SK-N-SH (cell line): ENCODE results near the gene CSTF2T. TPM values are rescaled to one million over a fixed set of nuclear protein-coding genes. Genes with fewer than 3 reads are reported as not detected.
"Not testable (repeated sequence)": the region's sequence is repeated elsewhere in the genome, so short reads cannot be mapped to it uniquely, and the experiment has no call there.

ENCODE experiments used
- CTCF ChIA-PET: fragments of 300-600, 350-600 bp; formaldehyde crosslinking; extraction: SDS; loops from one replicate; lab custom pipeline; 2021; lab: Yijun Ruan, JAX
- POLR2A ChIA-PET: fragments of 350-600 bp; sonication (Branson Sonifier 250); formaldehyde crosslinking; extraction: SDS; loops from one replicate; lab custom pipeline; 2020; ENCODE audit warnings: antibody characterized with exemption, inconsistent platforms; lab: Yijun Ruan, JAX
- DNase-seq: peaks from one replicate; pipeline ENCODE4 v3.0.0; 2012
- H2AFZ ChIP-seq: fragments of 200-600 bp; sonication (generic); 2 replicates; pipeline ENCODE4 v1.8.1; 2016; ENCODE audit warnings: antibody characterized with exemption, mild to moderate bottlenecking, low read depth
- H3F3A ChIP-seq: fragments of 200-600 bp; sonication (generic); replicated peaks from 2 replicates; pipeline ENCODE3; 2016; ENCODE audit warnings: antibody characterized with exemption, mild to moderate bottlenecking; ENCODE audit not compliant: insufficient read depth
- H3K27ac ChIP-seq, 2 experiments: fragments of 200-500 bp in 1 of 2; fragments of 200-600 bp in 1 of 2; sonication (Bioruptor generic) in 1 of 2; sonication (generic), shearing (Covaris generic) in 1 of 2; 2 replicates each; pipeline versions ENCODE4 v1.5.1 to v1.6.1; 2014 to 2016; ENCODE audit warnings: low read depth in 2 of 2, inconsistent platforms in 1 of 2, low read length in 1 of 2, mild to moderate bottlenecking in 1 of 2, mixed read lengths in 1 of 2
- H3K27me3 ChIP-seq: fragments of 200-600 bp; sonication (generic), shearing (Covaris generic); 2 replicates; pipeline ENCODE4 v1.6.1; 2016; ENCODE audit warnings: mixed run types; ENCODE audit not compliant: insufficient read depth
- H3K36me3 ChIP-seq, 2 experiments: fragments of 200-500 bp in 1 of 2; fragments of 200-600 bp in 1 of 2; sonication (Bioruptor generic) in 1 of 2; sonication (generic) in 1 of 2; replicated peaks in 1 of 2; 2 replicates each; pipeline versions ENCODE3 to v1.5.1; 2014 to 2016; ENCODE audit warnings: low read length in 1 of 2, mild to moderate bottlenecking in 1 of 2; ENCODE audit not compliant: insufficient read depth in 2 of 2, control insufficient read depth in 1 of 2
- H3K4me1 ChIP-seq, 2 experiments: fragments of 200-500 bp in 1 of 2; fragments of 200-600 bp in 1 of 2; sonication (Bioruptor generic) in 1 of 2; sonication (generic), shearing (Covaris generic) in 1 of 2; 2 replicates each; pipeline versions ENCODE4 v1.5.1 to v1.6.1; 2014 to 2016; ENCODE audit warnings: low read depth in 1 of 2, low read length in 1 of 2, mixed run types in 1 of 2; ENCODE audit not compliant: insufficient read depth in 2 of 2, control insufficient read depth in 1 of 2
- H3K4me2 ChIP-seq: fragments of 200-600 bp; sonication (generic), shearing (Covaris generic); 2 replicates; pipeline ENCODE4 v1.6.1; 2017; ENCODE audit warnings: mixed run types
- H3K4me3 ChIP-seq, 2 experiments: fragments of 200-500 bp in 1 of 2; fragments of 200-600 bp in 1 of 2; sonication (Bioruptor generic) in 1 of 2; sonication (generic), shearing (Covaris generic) in 1 of 2; 2 replicates each; pipeline versions ENCODE4 v1.5.1 to v1.8.1; 2014 to 2016; ENCODE audit warnings: low read depth in 2 of 2, inconsistent platforms in 1 of 2, low read length in 1 of 2, mild to moderate bottlenecking in 1 of 2, mixed read lengths in 1 of 2, moderate library complexity in 1 of 2
- H3K79me2 ChIP-seq: fragments of 200-600 bp; sonication (generic); 2 replicates; pipeline ENCODE4 v1.8.1; 2017; ENCODE audit warnings: mild to moderate bottlenecking; ENCODE audit not compliant: insufficient read depth
- H3K9ac ChIP-seq: fragments of 200-600 bp; sonication (generic); 2 replicates; pipeline ENCODE4 v1.6.1; 2017; ENCODE audit warnings: mixed run types
- H3K9me2 ChIP-seq: fragments of 200-600 bp; sonication (generic); 2 replicates; pipeline ENCODE4 v1.6.1; 2017; ENCODE audit warnings: mixed run types
- H3K9me3 ChIP-seq: fragments of 200-600 bp; sonication (generic); 2 replicates; pipeline ENCODE4 v1.6.1; 2017; ENCODE audit warnings: mixed run types, mild to moderate bottlenecking, moderate library complexity
- H4K20me1 ChIP-seq: fragments of 200-600 bp; sonication (generic); 2 replicates; pipeline ENCODE4 v1.6.1; 2017; ENCODE audit warnings: mild to moderate bottlenecking, mixed run types; ENCODE audit not compliant: insufficient read depth
- CHD2 ChIP-seq: fragments of 150-350 bp; IDR thresholded peaks from 2 replicates; pipeline ENCODE4 v1.6.1; 2018; ENCODE audit warnings: low read length; ENCODE audit not compliant: partially characterized antibody
- FOSL2 ChIP-seq: IDR thresholded peaks from 2 replicates; pipeline ENCODE4 v1.4.0; 2012; ENCODE audit warnings: low read depth, mild to moderate bottlenecking, moderate library complexity, borderline replicate concordance
- FOXM1 ChIP-seq: IDR thresholded peaks from 2 replicates; pipeline ENCODE4 v1.4.0; 2012; ENCODE audit warnings: low read depth, mild to moderate bottlenecking
- GABPA ChIP-seq: IDR thresholded peaks from 2 replicates; pipeline ENCODE4 v1.4.0; 2012; ENCODE audit warnings: low read depth, mild to moderate bottlenecking
- GATA2 ChIP-seq: sonication (generic); formaldehyde crosslinking; IDR thresholded peaks from 2 replicates; pipeline ENCODE4 v1.5.0; 2020; ENCODE audit warnings: mild to moderate bottlenecking, missing genetic modification reagents
- JUND ChIP-seq: IDR thresholded peaks from 2 replicates; pipeline ENCODE4 v1.4.0; 2012
- MAX ChIP-seq: IDR thresholded peaks from 2 replicates; pipeline ENCODE4 v1.4.0; 2012; ENCODE audit warnings: low read depth
- MEF2A ChIP-seq: IDR thresholded peaks from 2 replicates; pipeline ENCODE4 v1.4.0; 2012; ENCODE audit warnings: low read depth, borderline replicate concordance
- NFIC ChIP-seq: IDR thresholded peaks from 2 replicates; pipeline ENCODE4 v1.4.0; 2012; ENCODE audit warnings: borderline replicate concordance
- PBX3 ChIP-seq: IDR thresholded peaks from 2 replicates; pipeline ENCODE4; 2012
- RCOR1 ChIP-seq: fragments of 150-350 bp; IDR thresholded peaks from 2 replicates; pipeline ENCODE4 v1.6.1; 2017; ENCODE audit warnings: antibody characterized with exemption, low read length
- RFX5 ChIP-seq: IDR thresholded peaks from 2 replicates; pipeline ENCODE4 v1.6.1; 2012; ENCODE audit warnings: mild to moderate bottlenecking, improper control_type of control experiment, low read length
- YY1 ChIP-seq: IDR thresholded peaks from 2 replicates; pipeline ENCODE4 v1.4.0; 2012; ENCODE audit warnings: low read depth, mild to moderate bottlenecking
- WGBS: methylation state at CpG from one replicate; pipeline ENCODE4 v1.1.6; 2017; ENCODE audit warnings: low lambda C conversion rate; 5-methylcytosine and 5-hydroxymethylcytosine counted together
- polyA plus RNA-seq, 3 experiments: library from polyadenylated mRNA; depleted of rRNA; stranded (reverse); fragments of >200 nt; gene quantifications; 2 replicates each; pipeline ENCODE4 v1.2.3, GENCODE V29; 2012
- TF ChIP-seq, protein P1 (sequence below): IDR thresholded peaks from 2 replicates; pipeline ENCODE4 v1.4.0; 2012; ENCODE audit warnings: low read depth, borderline replicate concordance

Gene CSTF2T
- polyA plus RNA-seq, 1 of the 3 experiments (the other 2 are of a cell fraction): 4.3 TPM

DNA sequence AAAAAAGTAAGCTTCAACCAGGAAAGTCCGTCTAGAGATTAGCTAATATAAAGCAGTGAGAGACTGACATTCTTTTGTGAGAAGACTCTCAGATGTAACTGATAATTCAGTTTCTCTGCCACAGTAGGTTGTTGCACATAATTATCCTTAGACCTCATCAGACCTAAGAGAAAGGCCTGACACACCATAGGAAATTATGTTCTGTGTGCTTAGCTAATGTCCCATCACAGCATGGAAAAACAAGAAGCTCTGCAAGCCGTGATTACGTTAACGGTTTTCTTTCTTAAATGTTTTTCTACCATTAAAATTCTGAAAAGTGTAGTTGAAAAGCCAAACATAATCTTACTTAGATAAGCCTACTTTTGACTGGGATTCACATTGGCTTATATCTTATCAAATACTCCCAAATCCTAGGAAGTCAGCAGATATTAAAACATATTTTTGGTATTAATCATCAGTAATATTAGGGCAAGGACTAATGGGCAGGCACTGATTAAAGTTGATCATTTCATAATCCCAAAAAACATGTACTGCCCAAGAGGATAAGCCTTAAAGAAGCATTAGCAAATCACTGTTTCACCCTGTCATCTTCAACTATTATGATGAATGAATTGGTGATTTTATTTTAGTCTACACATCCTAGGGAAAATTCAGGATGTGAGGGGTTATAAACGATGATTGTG lies 5.2 kb downstream of the CSTF2T start (continued):
- TF ChIP-seq, protein P1, sequence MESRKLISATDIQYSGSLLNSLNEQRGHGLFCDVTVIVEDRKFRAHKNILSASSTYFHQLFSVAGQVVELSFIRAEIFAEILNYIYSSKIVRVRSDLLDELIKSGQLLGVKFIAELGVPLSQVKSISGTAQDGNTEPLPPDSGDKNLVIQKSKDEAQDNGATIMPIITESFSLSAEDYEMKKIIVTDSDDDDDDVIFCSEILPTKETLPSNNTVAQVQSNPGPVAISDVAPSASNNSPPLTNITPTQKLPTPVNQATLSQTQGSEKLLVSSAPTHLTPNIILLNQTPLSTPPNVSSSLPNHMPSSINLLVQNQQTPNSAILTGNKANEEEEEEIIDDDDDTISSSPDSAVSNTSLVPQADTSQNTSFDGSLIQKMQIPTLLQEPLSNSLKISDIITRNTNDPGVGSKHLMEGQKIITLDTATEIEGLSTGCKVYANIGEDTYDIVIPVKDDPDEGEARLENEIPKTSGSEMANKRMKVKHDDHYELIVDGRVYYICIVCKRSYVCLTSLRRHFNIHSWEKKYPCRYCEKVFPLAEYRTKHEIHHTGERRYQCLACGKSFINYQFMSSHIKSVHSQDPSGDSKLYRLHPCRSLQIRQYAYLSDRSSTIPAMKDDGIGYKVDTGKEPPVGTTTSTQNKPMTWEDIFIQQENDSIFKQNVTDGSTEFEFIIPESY: no peak
- TF ChIP-seq GATA2 (CRISPR knock-in tag): no peak
- no peak for TF ChIP-seq RCOR1

GRCh38 chr10:51691135-51691534 lies 8.3 kb downstream of the CSTF2T start:
- Histone ChIP-seq H2AFZ (no peak overlapping the region), H3K79me2 (peaks cover 5% of the 10 kb centered on the region; the same call in 1 of the 2 replicates), H3K4me1 (no peaks in the 10 kb centered on the region; a peak in 1 of 4 replicates), H3K9me2 (no peaks in the 10 kb centered on the region), H4K20me1 (peaks cover 4% of the 10 kb centered on the region), H3K9ac (no peak overlapping the region), H3K9me3 (no peaks in the 10 kb centered on the region), H3K36me3 (peaks cover 10 to 11% of the 10 kb centered on the region in 2 experiments), H3K4me3 (no peak overlapping the region), H3K27ac (no peak overlapping the region), H3F3A (peaks cover 5% of the 10 kb centered on the region), H3K4me2 (no peak overlapping the region), H3K27me3 (no peaks in the 10 kb centered on the region)
- DNase-seq: no peak
- POLR2A ChIA-PET: no interaction called here
- CTCF ChIA-PET: no interaction called here
- 71% methylated on average over 4 of the region's 4 CpGs for WGBS
- TF ChIP-seq MEF2A (no peak), CHD2 (no peak), RFX5 (no peak), MAX (no peak), FOXM1 (no peak)

- no peaks in the 10 kb centered on the region for H4K20me1 ChIP-seq
- H3K4me3 ChIP-seq: no peak overlapping the region
- no peak overlapping the region for H3K4me2 ChIP-seq
- H3F3A ChIP-seq: no peaks in the 10 kb centered on the region
- 89% methylated on average over 3 of the region's 3 CpGs for WGBS
- POLR2A ChIA-PET: no interaction called here
- H3K9ac ChIP-seq: no peak overlapping the region
- no peaks in the 10 kb centered on the region; a peak in 1 of 4 replicates for H3K4me1 ChIP-seq
- no peaks in the 10 kb centered on the region for H3K27me3 ChIP-seq
- no peak for DNase-seq
- CTCF ChIA-PET: no interaction called here
- no peaks in the 10 kb centered on the region for H3K9me2 ChIP-seq
- no peaks in the 10 kb centered on the region for H3K79me2 ChIP-seq
- no peak overlapping the region for H3K27ac ChIP-seq
- TF ChIP-seq CHD2 (no peak), GABPA (no peak), PBX3 (no peak), YY1 (no peak), FOSL2 (no peak), NFIC (no peak), JUND (no peak)
- no peak overlapping the region for H2AFZ ChIP-seq
- H3K36me3 ChIP-seq: no peaks in the 10 kb centered on the region
- H3K9me3 ChIP-seq: no peaks in the 10 kb centered on the region
Observed at GRCh38 chr10:51689536-51689935, 9.9 kb downstream of the CSTF2T start.

GRCh38 chr10:51688826-51689225 lies 10.6 kb downstream of the CSTF2T start:
- H3F3A ChIP-seq, H3K9me3 ChIP-seq, H3K27ac ChIP-seq, H2AFZ ChIP-seq, H3K4me1 ChIP-seq, H3K9ac ChIP-seq, H3K27me3 ChIP-seq, DNase-seq, H3K4me2 ChIP-seq, H4K20me1 ChIP-seq, H3K4me3 ChIP-seq, CTCF ChIA-PET, H3K36me3 ChIP-seq, H3K79me2 ChIP-seq, H3K9me2 ChIP-seq, POLR2A ChIA-PET: not testable (repeated sequence)
- 65% methylated on average over 2 of the region's 2 CpGs for WGBS
